HG03460 (cell line): ENCODE data around the gene EEPD1.

Source experiments
- ATAC-seq: cut with Tn5 transposase; IDR thresholded peaks from one replicate; pipeline ENCODE4 v1.9.1; 2021; ENCODE audit not compliant: unreplicated experiment

Gene EEPD1

GRCh38 chr7:36154255-36155212, 1.5 kb downstream of the EEPD1 start:
- no peak for ATAC-seq

GRCh38 chr7:36155811-36156361, 2.8 kb downstream of the EEPD1 start:
- no peak for ATAC-seq

- no peak for ATAC-seq
Measured at GRCh38 chr7:36157527-36158320, 4.7 kb downstream of the EEPD1 start.

- no peak for ATAC-seq
Measured at GRCh38 chr7:36158321-36158605, 5.2 kb downstream of the EEPD1 start.

GRCh38 chr7:36159618-36160017, 6.6 kb downstream of the EEPD1 start:
- ATAC-seq: no peak

- ATAC-seq: no peak
Measured at GRCh38 chr7:36160313-36160712, 7.3 kb downstream of the EEPD1 start.

- no peak for ATAC-seq
Measured at GRCh38 chr7:36161996-36162395, 8.9 kb downstream of the EEPD1 start.

- no peak for ATAC-seq
Measured at GRCh38 chr7:36165059-36165458, 12.0 kb downstream of the EEPD1 start.

GRCh38 chr7:36165802-36166201, 12.7 kb downstream of the EEPD1 start:
- no peak for ATAC-seq

- ATAC-seq: no peak
Measured at GRCh38 chr7:36167403-36168050, 14.5 kb downstream of the EEPD1 start.

GRCh38 chr7:36171503-36171902, 18.4 kb downstream of the EEPD1 start:
- no peak for ATAC-seq

GRCh38 chr7:36175886-36176285, 22.8 kb downstream of the EEPD1 start:
- no peak for ATAC-seq

- ATAC-seq: no peak
Measured at GRCh38 chr7:36176697-36177096, 23.6 kb downstream of the EEPD1 start.

GRCh38 chr7:36180121-36180520, 27.1 kb downstream of the EEPD1 start:
- no peak for ATAC-seq

- ATAC-seq: no peak
Measured at GRCh38 chr7:36181668-36182067, 28.6 kb downstream of the EEPD1 start.

GRCh38 chr7:36182854-36183604, 30.0 kb downstream of the EEPD1 start:
- no peak for ATAC-seq

GRCh38 chr7:36185092-36185491, 32.0 kb downstream of the EEPD1 start:
- ATAC-seq: no peak

- no peak for ATAC-seq
Measured at GRCh38 chr7:36185756-36186155, 32.7 kb downstream of the EEPD1 start.

GRCh38 chr7:36186359-36187121, 33.5 kb downstream of the EEPD1 start:
- no peak for ATAC-seq

GRCh38 chr7:36188266-36188665, 35.2 kb downstream of the EEPD1 start:
- ATAC-seq: no peak
